HEK293 (cell line): ENCODE measurements around the gene FADS1.

Experiments used
- CTCF ChIA-PET: fragments of 350-600 bp; formaldehyde crosslinking; extraction: SDS; loops from one replicate; lab custom pipeline; 2021; ENCODE audit warnings: antibody characterized with exemption; lab: Yijun Ruan, JAX
- POLR2A ChIA-PET: fragments of 300-600 bp; formaldehyde crosslinking; extraction: SDS; loops from one replicate; lab custom pipeline; 2020; ENCODE audit warnings: antibody characterized with exemption, inconsistent platforms; lab: Yijun Ruan, JAX
- H3K27ac ChIP-seq: fragments of 200-500 bp; sonication (Bioruptor generic); 2 replicates; pipeline ENCODE4 v1.5.1; 2014; ENCODE audit warnings: low read depth, low read length, control low read depth, inconsistent platforms; ENCODE audit errors: extremely low read depth
- H3K36me3 ChIP-seq, 2 experiments: fragments of 200-500 bp in 1 of 2; sonication (Bioruptor generic) in 1 of 2; 1 replicate in 1 of 2; 2 replicates in 1 of 2; pipeline ENCODE4 v1.5.1; 2014 to 2017; ENCODE audit warnings: inconsistent platforms in 2 of 2, low read length in 2 of 2; ENCODE audit not compliant: control insufficient read depth in 2 of 2, insufficient read depth in 1 of 2
- H3K4me1 ChIP-seq: fragments of 200-500 bp; sonication (Bioruptor generic); 2 replicates; pipeline ENCODE4 v1.5.1; 2014; ENCODE audit warnings: mild to moderate bottlenecking, low read length, inconsistent platforms; ENCODE audit not compliant: control insufficient read depth, insufficient read depth
- H3K4me3 ChIP-seq: 2 replicates; pipeline ENCODE4 v1.5.1; 2011; ENCODE audit warnings: low read depth, mild to moderate bottlenecking, control low read depth, low read length, moderate library complexity
- H3K9me3 ChIP-seq: fragments of 200-500 bp; sonication (Bioruptor generic); 2 replicates; pipeline ENCODE4 v1.5.1; 2014; ENCODE audit warnings: low read depth, low read length, inconsistent platforms; ENCODE audit not compliant: control insufficient read depth, insufficient read depth
- CTCF ChIP-seq: fragments of 450-650 bp; formaldehyde crosslinking; IDR thresholded peaks from 2 replicates; pipeline ENCODE4 v1.5.1; 2016; ENCODE audit warnings: missing biosample characterization, missing genetic modification characterization
- KLF7 ChIP-seq: fragments of 450-650 bp; formaldehyde crosslinking; IDR thresholded peaks from 2 replicates; pipeline ENCODE4 v1.5.1; 2016; ENCODE audit warnings: missing biosample characterization, missing genetic modification characterization, borderline replicate concordance
- KLF9 ChIP-seq: fragments of 450-650 bp; formaldehyde crosslinking; IDR thresholded peaks from 2 replicates; pipeline ENCODE4 v1.5.1; 2016; ENCODE audit warnings: missing biosample characterization, missing genetic modification characterization, low read depth
- SALL2 ChIP-seq: fragments of 450-650 bp; formaldehyde crosslinking; IDR thresholded peaks from 2 replicates; pipeline ENCODE4 v1.5.0; 2017; ENCODE audit warnings: missing biosample characterization, mild to moderate bottlenecking, missing genetic modification characterization, borderline replicate concordance
- ZBTB17 ChIP-seq: fragments of 450-650 bp; formaldehyde crosslinking; IDR thresholded peaks from 2 replicates; pipeline ENCODE4 v1.5.1; 2016; ENCODE audit warnings: missing biosample characterization, missing genetic modification characterization
- ZBTB48 ChIP-seq: fragments of 450-650 bp; formaldehyde crosslinking; IDR thresholded peaks from 2 replicates; pipeline ENCODE4 v1.5.1; 2016; ENCODE audit warnings: missing biosample characterization, missing genetic modification characterization
- ZBTB8A ChIP-seq: fragments of 450-650 bp; formaldehyde crosslinking; IDR thresholded peaks from 2 replicates; pipeline ENCODE4 v1.5.1; 2016; ENCODE audit warnings: missing biosample characterization, missing genetic modification characterization
- ZNF24 ChIP-seq: fragments of 450-650 bp; formaldehyde crosslinking; IDR thresholded peaks from 2 replicates; pipeline ENCODE4 v1.5.1; 2016; ENCODE audit warnings: missing biosample characterization, missing genetic modification characterization
- ZNF335 ChIP-seq: fragments of 450-650 bp; formaldehyde crosslinking; conservative IDR thresholded peaks from 2 replicates; pipeline ENCODE4 v1.5.1; 2016; ENCODE audit warnings: missing biosample characterization, missing genetic modification characterization
- ZNF341 ChIP-seq: fragments of 450-650 bp; formaldehyde crosslinking; IDR thresholded peaks from 2 replicates; pipeline ENCODE4; 2016; ENCODE audit warnings: low read depth, missing biosample characterization, missing genetic modification characterization
- ZNF362 ChIP-seq: fragments of 450-650 bp; formaldehyde crosslinking; IDR thresholded peaks from 2 replicates; pipeline ENCODE4 v1.5.1; 2016; ENCODE audit warnings: missing biosample characterization, missing genetic modification characterization
- ZNF37A ChIP-seq: fragments of 450-650 bp; IDR thresholded peaks from 2 replicates; pipeline ENCODE4 v1.5.1; 2018; ENCODE audit warnings: missing biosample characterization, missing genetic modification characterization
- ZNF449 ChIP-seq: fragments of 450-650 bp; formaldehyde crosslinking; IDR thresholded peaks from 2 replicates; pipeline ENCODE4 v1.5.1; 2017; ENCODE audit warnings: missing biosample characterization, mild to moderate bottlenecking, missing genetic modification characterization, moderate library complexity
- ZNF501 ChIP-seq: fragments of 450-650 bp; formaldehyde crosslinking; IDR thresholded peaks from 2 replicates; pipeline ENCODE4 v1.5.1; 2016; ENCODE audit warnings: missing biosample characterization, missing genetic modification characterization
- ZNF510 ChIP-seq: fragments of 450-650 bp; formaldehyde crosslinking; IDR thresholded peaks from 2 replicates; pipeline ENCODE4 v1.5.1; 2018; ENCODE audit warnings: mild to moderate bottlenecking, missing genetic modification characterization, missing biosample characterization; ENCODE audit not compliant: insufficient replicate concordance
- ZNF571 ChIP-seq: fragments of 450-650 bp; formaldehyde crosslinking; IDR thresholded peaks from 2 replicates; pipeline ENCODE4 v1.5.0; 2017; ENCODE audit warnings: missing biosample characterization, missing genetic modification characterization
- TF ChIP-seq, protein P1 (sequence below): fragments of 450-650 bp; formaldehyde crosslinking; IDR thresholded peaks from 2 replicates; pipeline ENCODE4 v1.5.1; 2016; ENCODE audit warnings: missing biosample characterization, missing genetic modification characterization
- TF ChIP-seq, protein P2 (sequence below): fragments of 450-650 bp; formaldehyde crosslinking; IDR thresholded peaks from 2 replicates; pipeline ENCODE4 v1.5.1; 2016; ENCODE audit warnings: missing biosample characterization, missing genetic modification characterization

Gene FADS1

GRCh38 chr11:61827571-61828378 is 11.0 kb upstream of the FADS1 start, which contains the start of gene FADS2 (continued):
- TF ChIP-seq, protein P1, sequence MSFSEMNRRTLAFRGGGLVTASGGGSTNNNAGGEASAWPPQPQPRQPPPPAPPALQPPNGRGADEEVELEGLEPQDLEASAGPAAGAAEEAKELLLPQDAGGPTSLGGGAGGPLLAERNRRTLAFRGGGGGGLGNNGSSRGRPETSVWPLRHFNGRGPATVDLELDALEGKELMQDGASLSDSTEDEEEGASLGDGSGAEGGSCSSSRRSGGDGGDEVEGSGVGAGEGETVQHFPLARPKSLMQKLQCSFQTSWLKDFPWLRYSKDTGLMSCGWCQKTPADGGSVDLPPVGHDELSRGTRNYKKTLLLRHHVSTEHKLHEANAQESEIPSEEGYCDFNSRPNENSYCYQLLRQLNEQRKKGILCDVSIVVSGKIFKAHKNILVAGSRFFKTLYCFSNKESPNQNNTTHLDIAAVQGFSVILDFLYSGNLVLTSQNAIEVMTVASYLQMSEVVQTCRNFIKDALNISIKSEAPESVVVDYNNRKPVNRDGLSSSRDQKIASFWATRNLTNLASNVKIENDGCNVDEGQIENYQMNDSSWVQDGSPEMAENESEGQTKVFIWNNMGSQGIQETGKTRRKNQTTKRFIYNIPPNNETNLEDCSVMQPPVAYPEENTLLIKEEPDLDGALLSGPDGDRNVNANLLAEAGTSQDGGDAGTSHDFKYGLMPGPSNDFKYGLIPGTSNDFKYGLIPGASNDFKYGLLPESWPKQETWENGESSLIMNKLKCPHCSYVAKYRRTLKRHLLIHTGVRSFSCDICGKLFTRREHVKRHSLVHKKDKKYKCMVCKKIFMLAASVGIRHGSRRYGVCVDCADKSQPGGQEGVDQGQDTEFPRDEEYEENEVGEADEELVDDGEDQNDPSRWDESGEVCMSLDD (tag by site-specific recombination) = no peak; the same call in 1 of the 2 replicates
- TF ChIP-seq ZNF37A (tag by site-specific recombination) (peak; percentile 94), SALL2 (tag by site-specific recombination) (no peak), ZNF571 (tag by site-specific recombination) (no peak), ZBTB48 (tag by site-specific recombination) (peak; percentile 96), ZNF449 (tag by site-specific recombination) (peak; percentile 69; the same call in 1 of the 2 replicates), ZNF335 (peak; percentile 58; the same call in 1 of the 2 replicates), ZNF341 (tag by site-specific recombination) (peak; percentile 89), KLF7 (tag by site-specific recombination) (0 out of 2 replicates have a peak, but pooled peaks have one; percentile 12), ZBTB8A (tag by site-specific recombination) (peak; percentile 90), ZNF24 (tag by site-specific recombination) (0 out of 2 replicates have a peak, but pooled peaks have one; percentile 19), ZNF501 (no peak; the same call in 1 of the 2 replicates)

DNA sequence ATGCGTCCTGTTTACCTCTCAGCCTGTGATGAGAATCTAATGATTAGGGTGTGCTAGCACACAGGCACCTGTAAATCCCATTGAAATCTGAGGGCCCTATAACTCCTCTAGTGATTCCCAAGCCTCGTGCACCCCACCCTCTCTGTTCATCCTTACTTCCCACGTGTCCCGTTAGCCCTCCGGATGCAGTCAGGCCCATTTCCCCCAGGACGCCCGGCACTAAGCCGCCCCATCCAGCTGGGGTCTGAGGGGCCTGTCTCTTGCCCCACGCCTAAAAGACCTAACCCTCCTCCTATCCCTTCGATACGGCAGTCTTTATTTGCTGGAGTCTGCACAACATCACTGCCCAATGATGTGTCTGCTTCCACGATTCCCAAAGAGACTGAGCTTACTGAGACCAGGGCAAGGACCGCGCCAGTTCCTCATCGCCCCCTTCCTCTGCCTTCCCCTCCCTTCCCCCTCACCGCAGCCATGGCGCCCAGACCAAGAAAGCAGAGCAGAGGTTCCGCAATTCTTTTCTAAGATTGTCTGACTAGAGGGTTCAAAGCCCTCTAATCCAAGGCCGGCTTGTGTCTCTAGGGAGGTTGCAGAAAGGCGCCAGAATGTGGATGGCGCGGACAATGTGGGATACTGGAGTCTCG is 10.2 kb upstream of the FADS1 start:
- Histone ChIP-seq H3K4me3 (peak overlapping the region; percentile 62), H3K27ac (peak overlapping the region; percentile 96), H3K4me1 (peaks cover 10% of the 10 kb centered on the region; the same call in 1 of the 2 replicates), H3K36me3 (no peaks in the 10 kb centered on the region), H3K9me3 (no peaks in the 10 kb centered on the region)
- CTCF ChIA-PET = interaction anchor here (1.2 to 3.1 kb wide), 3 partner anchors 12 to 79 kb away, joined by 4 to 13 read pairs (median 4); no protein-coding TSS in a partner anchor
- POLR2A ChIA-PET = no interaction called here
- no peak for TF ChIP-seq ZNF510 (tag by site-specific recombination)
- TF ChIP-seq, protein P2, sequence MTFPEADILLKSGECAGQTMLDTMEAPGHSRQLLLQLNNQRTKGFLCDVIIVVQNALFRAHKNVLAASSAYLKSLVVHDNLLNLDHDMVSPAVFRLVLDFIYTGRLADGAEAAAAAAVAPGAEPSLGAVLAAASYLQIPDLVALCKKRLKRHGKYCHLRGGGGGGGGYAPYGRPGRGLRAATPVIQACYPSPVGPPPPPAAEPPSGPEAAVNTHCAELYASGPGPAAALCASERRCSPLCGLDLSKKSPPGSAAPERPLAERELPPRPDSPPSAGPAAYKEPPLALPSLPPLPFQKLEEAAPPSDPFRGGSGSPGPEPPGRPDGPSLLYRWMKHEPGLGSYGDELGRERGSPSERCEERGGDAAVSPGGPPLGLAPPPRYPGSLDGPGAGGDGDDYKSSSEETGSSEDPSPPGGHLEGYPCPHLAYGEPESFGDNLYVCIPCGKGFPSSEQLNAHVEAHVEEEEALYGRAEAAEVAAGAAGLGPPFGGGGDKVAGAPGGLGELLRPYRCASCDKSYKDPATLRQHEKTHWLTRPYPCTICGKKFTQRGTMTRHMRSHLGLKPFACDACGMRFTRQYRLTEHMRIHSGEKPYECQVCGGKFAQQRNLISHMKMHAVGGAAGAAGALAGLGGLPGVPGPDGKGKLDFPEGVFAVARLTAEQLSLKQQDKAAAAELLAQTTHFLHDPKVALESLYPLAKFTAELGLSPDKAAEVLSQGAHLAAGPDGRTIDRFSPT = no peak
- TF ChIP-seq CTCF (tag by site-specific recombination) = 0 out of 2 replicates have a peak, but pooled peaks have one; percentile 8
- TF ChIP-seq ZBTB17 (tag by site-specific recombination) = 0 out of 2 replicates have a peak, but pooled peaks have one; percentile 9
- no peak for TF ChIP-seq ZNF362
- no peak for TF ChIP-seq KLF9 (tag by site-specific recombination)
